HCT116 (cell line): ENCODE measurements around the gene CEP41.

ENCODE experiments used
- CEBPB ChIP-seq: IDR thresholded peaks from 2 replicates; pipeline ENCODE4 v1.6.1; 2012; ENCODE audit warnings: low read depth
- CTCF ChIP-seq, 3 experiments: fragments of 200-600 bp in 1 of 3; sonication (generic) in 1 of 3; IDR thresholded peaks in 2 of 3; conservative IDR thresholded peaks in 1 of 3; 2 replicates each; pipeline ENCODE4 v1.5.1; 2012 to 2017; ENCODE audit warnings: low read depth in 2 of 3, low read length in 2 of 3, antibody characterized with exemption in 1 of 3, borderline replicate concordance in 1 of 3, control low read depth in 1 of 3, mild to moderate bottlenecking in 1 of 3, mixed read lengths in 1 of 3, mixed run types in 1 of 3, moderate library complexity in 1 of 3; ENCODE audit not compliant: insufficient read depth in 1 of 3
- EZH2 ChIP-seq: fragments of 200-600 bp; sonication (generic); IDR thresholded peaks from 2 replicates; pipeline ENCODE4 v1.6.1; 2017; ENCODE audit warnings: antibody characterized with exemption, mixed run types
- RAD21 ChIP-seq: IDR thresholded peaks from 2 replicates; pipeline ENCODE4 v1.6.1; 2012; ENCODE audit warnings: low read depth, mild to moderate bottlenecking

- TF ChIP-seq CTCF (IDR thresholded peaks at IDR 0.05 in 2 of 3, conservative IDR thresholded peaks at IDR 0.05 in 1 of 3; ENCODE audit: borderline replicate concordance in 1 of 3, insufficient read depth in 1 of 3, low read depth in 2 of 3, low read length in 2 of 3) (no peak), EZH2 (no peak), RAD21 (no peak), CEBPB (no peak)
Observed at GRCh38 chr7:130351791-130352090, 89.1 kb downstream of the CEP41 start.
